ENCODE measurements around the gene GPR15.

DNA sequence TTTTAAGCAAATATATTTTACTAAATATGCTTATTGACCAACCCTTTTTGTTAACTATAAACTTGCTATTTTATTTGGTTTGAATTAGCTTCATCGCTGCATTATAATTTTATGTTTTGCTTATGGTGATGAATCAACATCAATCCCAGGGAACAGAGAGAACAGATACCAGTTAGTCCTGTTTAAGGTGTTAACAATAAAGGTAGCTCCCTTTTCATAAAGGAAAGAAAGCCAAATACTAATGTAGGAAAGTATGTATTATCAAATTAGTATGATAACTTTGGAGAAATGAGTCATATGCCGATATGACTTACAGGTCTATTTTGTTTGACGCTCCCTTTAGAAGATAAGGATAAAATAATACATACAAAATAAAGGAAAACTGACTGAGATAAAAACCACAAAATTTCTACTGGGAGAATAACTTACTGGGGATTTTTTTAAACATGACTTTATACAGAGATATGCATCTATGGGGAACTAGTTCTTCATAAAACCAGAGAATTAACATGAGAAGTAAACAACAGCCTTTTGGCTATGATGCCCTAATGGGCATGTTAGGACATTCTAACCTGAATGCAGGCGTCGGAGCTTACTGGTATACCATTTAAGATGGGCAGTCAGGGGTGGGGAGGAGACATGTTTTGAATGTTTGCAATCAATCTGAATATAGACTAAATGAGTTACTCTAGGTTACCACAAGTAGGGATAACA, 29.8 kb upstream of the GPR15 start:
- no peak for TF ChIP-seq REST (IDR thresholded peaks at IDR 0.05; ENCODE audit: unreplicated experiment)
- no peak for TF ChIP-seq POLR2AphosphoS5 (IDR thresholded peaks at IDR 0.05; ENCODE audit: low read depth)
- no peak for TF ChIP-seq CTCF (conservative IDR thresholded peaks at IDR 0.05; ENCODE audit: low read depth in 2 of 2)
